B cell (primary cell): ENCODE results near the gene IKBKG.
"Not testable (repeated sequence)": the region's sequence is repeated elsewhere in the genome, so short reads cannot be mapped to it uniquely, and the experiment has no call there.

Experiments used
- EZH2 ChIP-seq: IDR thresholded peaks from 2 replicates; pipeline ENCODE4 v1.6.1; 2012; ENCODE audit warnings: borderline replicate concordance, low read depth, mild to moderate bottlenecking, moderate library complexity, low read length; ENCODE audit not compliant: insufficient read depth, poor library complexity, severe bottlenecking
- TF ChIP-seq, protein P1 (sequence below): fragments of 200-600 bp; IDR thresholded peaks from one replicate; pipeline ENCODE4 v1.8.0; 2022; ENCODE audit warnings: antibody characterized with exemption, mild to moderate bottlenecking

DNA sequence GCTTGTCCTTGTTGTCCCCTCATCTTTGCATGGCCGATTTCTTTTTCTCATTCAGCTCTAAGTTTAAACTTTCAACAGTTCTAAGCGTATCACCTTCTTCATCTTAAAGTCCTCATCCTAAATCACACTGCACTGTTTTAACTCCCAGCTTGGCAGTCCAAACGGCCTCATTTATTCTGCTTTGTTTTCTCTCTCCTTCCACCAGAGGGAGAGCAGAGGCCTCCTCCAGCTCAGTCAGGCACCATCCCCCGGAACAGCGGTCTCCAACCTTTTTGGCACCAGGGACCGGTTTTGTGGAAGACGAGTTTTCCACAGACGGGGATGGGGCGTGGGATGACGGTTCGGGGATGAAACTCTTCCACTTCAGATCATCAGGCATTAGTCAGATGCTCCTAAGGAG is 22.9 kb downstream of the IKBKG start:
- TF ChIP-seq, protein P1, sequence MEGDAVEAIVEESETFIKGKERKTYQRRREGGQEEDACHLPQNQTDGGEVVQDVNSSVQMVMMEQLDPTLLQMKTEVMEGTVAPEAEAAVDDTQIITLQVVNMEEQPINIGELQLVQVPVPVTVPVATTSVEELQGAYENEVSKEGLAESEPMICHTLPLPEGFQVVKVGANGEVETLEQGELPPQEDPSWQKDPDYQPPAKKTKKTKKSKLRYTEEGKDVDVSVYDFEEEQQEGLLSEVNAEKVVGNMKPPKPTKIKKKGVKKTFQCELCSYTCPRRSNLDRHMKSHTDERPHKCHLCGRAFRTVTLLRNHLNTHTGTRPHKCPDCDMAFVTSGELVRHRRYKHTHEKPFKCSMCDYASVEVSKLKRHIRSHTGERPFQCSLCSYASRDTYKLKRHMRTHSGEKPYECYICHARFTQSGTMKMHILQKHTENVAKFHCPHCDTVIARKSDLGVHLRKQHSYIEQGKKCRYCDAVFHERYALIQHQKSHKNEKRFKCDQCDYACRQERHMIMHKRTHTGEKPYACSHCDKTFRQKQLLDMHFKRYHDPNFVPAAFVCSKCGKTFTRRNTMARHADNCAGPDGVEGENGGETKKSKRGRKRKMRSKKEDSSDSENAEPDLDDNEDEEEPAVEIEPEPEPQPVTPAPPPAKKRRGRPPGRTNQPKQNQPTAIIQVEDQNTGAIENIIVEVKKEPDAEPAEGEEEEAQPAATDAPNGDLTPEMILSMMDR: not testable (repeated sequence)
- not testable (repeated sequence) for TF ChIP-seq EZH2
